Measurements from ENCODE around the gene EIF3L. TPM values are rescaled to one million over a fixed set of nuclear protein-coding genes. Genes with fewer than 3 reads are reported as not detected.

The EIF3L gene
- total and polyA plus RNA-seq, 10 of the 15 experiments (the other 5 are each of a cell fraction or from before 2014, with no cell fraction given), result 294 to 1,037 (median 618) TPM

DNA sequence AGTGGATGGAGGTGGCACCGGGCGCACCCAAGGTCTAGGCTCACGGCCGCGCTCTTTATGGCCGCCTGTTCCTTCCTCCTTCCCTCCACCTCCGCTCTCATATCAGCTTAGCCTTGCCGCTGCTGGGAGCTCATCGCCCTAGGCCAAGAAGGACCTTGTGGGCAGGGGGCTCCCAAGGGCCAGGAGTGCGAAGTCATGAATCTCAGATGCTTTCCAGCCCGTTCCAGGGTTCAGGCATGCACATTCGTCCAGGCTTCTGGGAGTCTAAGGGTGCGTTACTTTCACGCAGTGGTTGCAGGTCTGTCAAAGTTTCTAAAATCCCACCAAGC, 30.1 kb upstream of the EIF3L start (continued):
- TF ChIP-seq, protein P1, sequence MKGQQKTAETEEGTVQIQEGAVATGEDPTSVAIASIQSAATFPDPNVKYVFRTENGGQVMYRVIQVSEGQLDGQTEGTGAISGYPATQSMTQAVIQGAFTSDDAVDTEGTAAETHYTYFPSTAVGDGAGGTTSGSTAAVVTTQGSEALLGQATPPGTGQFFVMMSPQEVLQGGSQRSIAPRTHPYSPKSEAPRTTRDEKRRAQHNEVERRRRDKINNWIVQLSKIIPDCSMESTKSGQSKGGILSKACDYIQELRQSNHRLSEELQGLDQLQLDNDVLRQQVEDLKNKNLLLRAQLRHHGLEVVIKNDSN (IDR thresholded peaks at IDR 0.05; ENCODE audit: borderline replicate concordance, extremely low read length, insufficient read depth, low read depth, low read length), result no peak
- TF ChIP-seq, protein P2, sequence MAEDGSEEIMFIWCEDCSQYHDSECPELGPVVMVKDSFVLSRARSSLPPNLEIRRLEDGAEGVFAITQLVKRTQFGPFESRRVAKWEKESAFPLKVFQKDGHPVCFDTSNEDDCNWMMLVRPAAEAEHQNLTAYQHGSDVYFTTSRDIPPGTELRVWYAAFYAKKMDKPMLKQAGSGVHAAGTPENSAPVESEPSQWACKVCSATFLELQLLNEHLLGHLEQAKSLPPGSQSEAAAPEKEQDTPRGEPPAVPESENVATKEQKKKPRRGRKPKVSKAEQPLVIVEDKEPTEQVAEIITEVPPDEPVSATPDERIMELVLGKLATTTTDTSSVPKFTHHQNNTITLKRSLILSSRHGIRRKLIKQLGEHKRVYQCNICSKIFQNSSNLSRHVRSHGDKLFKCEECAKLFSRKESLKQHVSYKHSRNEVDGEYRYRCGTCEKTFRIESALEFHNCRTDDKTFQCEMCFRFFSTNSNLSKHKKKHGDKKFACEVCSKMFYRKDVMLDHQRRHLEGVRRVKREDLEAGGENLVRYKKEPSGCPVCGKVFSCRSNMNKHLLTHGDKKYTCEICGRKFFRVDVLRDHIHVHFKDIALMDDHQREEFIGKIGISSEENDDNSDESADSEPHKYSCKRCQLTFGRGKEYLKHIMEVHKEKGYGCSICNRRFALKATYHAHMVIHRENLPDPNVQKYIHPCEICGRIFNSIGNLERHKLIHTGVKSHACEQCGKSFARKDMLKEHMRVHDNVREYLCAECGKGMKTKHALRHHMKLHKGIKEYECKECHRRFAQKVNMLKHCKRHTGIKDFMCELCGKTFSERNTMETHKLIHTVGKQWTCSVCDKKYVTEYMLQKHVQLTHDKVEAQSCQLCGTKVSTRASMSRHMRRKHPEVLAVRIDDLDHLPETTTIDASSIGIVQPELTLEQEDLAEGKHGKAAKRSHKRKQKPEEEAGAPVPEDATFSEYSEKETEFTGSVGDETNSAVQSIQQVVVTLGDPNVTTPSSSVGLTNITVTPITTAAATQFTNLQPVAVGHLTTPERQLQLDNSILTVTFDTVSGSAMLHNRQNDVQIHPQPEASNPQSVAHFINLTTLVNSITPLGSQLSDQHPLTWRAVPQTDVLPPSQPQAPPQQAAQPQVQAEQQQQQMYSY (CRISPR knock-in tag; IDR thresholded peaks at IDR 0.05), result no peak
- TF ChIP-seq, protein P3, sequence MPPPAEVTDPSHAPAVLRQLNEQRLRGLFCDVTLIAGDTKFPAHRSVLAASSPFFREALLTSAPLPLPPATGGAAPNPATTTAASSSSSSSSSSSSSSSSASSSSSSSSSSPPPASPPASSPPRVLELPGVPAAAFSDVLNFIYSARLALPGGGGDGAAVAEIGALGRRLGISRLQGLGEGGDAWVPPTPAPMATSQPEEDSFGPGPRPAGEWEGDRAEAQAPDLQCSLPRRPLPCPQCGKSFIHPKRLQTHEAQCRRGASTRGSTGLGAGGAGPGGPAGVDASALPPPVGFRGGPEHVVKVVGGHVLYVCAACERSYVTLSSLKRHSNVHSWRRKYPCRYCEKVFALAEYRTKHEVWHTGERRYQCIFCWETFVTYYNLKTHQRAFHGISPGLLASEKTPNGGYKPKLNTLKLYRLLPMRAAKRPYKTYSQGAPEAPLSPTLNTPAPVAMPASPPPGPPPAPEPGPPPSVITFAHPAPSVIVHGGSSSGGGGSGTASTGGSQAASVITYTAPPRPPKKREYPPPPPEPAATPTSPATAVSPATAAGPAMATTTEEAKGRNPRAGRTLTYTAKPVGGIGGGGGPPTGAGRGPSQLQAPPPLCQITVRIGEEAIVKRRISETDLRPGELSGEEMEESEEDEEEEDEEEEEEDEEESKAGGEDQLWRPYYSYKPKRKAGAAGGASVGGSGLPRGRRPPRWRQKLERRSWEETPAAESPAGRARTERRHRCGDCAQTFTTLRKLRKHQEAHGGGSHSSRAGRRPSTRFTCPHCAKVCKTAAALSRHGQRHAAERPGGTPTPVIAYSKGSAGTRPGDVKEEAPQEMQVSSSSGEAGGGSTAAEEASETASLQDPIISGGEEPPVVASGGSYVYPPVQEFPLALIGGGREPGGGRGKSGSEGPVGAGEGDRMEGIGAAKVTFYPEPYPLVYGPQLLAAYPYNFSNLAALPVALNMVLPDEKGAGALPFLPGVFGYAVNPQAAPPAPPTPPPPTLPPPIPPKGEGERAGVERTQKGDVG (CRISPR knock-in tag; IDR thresholded peaks at IDR 0.05), result no peak
- TF ChIP-seq JUND (IDR thresholded peaks at IDR 0.05; ENCODE audit: low read depth, low read length) (no peak), ETV6 (conservative IDR thresholded peaks at IDR 0.05 in 1 of 2, IDR thresholded peaks at IDR 0.05 in 1 of 2; ENCODE audit: borderline replicate concordance in 1 of 2, low read depth in 1 of 2) (no peak), SMARCA5 (IDR thresholded peaks at IDR 0.05) (no peak)
- TF ChIP-seq, protein P4, sequence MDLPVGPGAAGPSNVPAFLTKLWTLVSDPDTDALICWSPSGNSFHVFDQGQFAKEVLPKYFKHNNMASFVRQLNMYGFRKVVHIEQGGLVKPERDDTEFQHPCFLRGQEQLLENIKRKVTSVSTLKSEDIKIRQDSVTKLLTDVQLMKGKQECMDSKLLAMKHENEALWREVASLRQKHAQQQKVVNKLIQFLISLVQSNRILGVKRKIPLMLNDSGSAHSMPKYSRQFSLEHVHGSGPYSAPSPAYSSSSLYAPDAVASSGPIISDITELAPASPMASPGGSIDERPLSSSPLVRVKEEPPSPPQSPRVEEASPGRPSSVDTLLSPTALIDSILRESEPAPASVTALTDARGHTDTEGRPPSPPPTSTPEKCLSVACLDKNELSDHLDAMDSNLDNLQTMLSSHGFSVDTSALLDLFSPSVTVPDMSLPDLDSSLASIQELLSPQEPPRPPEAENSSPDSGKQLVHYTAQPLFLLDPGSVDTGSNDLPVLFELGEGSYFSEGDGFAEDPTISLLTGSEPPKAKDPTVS (IDR thresholded peaks at IDR 0.05; ENCODE audit: low read depth, low read length), result no peak
